Measurements from ENCODE around the gene LACRT.

The LACRT gene

GRCh38 chr12:54589964-54590363 is 44.7 kb downstream of the LACRT start:
- H3K9ac ChIP-seq (ENCODE audit: low read depth in 1 of 2, low read length in 2 of 2) = no peak overlapping the region
- H3K36me3 ChIP-seq (ENCODE audit: control insufficient read depth in 2 of 2, insufficient read depth in 2 of 2, low read length in 2 of 2) = no peaks in the 10 kb centered on the region
- no peak overlapping the region for H3K27ac ChIP-seq (ENCODE audit: low read depth in 2 of 2, low read length in 2 of 2)
- H3K4me1 ChIP-seq (ENCODE audit: control insufficient read depth in 2 of 2, insufficient read depth in 2 of 2, low read length in 2 of 2) = peaks cover 0 to 4% of the 10 kb centered on the region in 2 donors
- H3K27me3 ChIP-seq (ENCODE audit: control insufficient read depth in 2 of 2, insufficient read depth in 2 of 2, low read length in 2 of 2) = peaks cover 23 to 26% of the 10 kb centered on the region in 2 donors
- H3K9me3 ChIP-seq (ENCODE audit: control insufficient read depth in 2 of 2, low read length in 2 of 2) = no peaks in the 10 kb centered on the region
- no peak overlapping the region for H3K4me3 ChIP-seq (ENCODE audit: low read length in 2 of 2)

GRCh38 chr12:54588890-54589267 is 45.8 kb downstream of the LACRT start:
- no peak overlapping the region for H3K27ac ChIP-seq (ENCODE audit: low read depth in 2 of 2, low read length in 2 of 2)
- H3K9ac ChIP-seq (ENCODE audit: low read depth in 1 of 2, low read length in 2 of 2) = no peak overlapping the region
- no peaks in the 10 kb centered on the region for H3K9me3 ChIP-seq (ENCODE audit: control insufficient read depth in 2 of 2, low read length in 2 of 2)
- no peaks in the 10 kb centered on the region for H3K36me3 ChIP-seq (ENCODE audit: control insufficient read depth in 2 of 2, insufficient read depth in 2 of 2, low read length in 2 of 2)
- peaks cover 0 to 4% of the 10 kb centered on the region in 2 donors for H3K4me1 ChIP-seq (ENCODE audit: control insufficient read depth in 2 of 2, insufficient read depth in 2 of 2, low read length in 2 of 2)
- H3K4me3 ChIP-seq (ENCODE audit: low read length in 2 of 2) = peak overlapping the region in 1 of 2 donors; percentile 44
- H3K27me3 ChIP-seq (ENCODE audit: control insufficient read depth in 2 of 2, insufficient read depth in 2 of 2, low read length in 2 of 2) = peaks cover 26 to 29% of the 10 kb centered on the region in 2 donors

GRCh38 chr12:54588110-54588889 is 46.4 kb downstream of the LACRT start, which contains the start of gene PPP1R1A:
TSS of gene PPP1R1A (minus strand) at chr12:54588659. CDS start at chr12:54588488, 171 bp downstream.
- H3K36me3 ChIP-seq (ENCODE audit: control insufficient read depth in 2 of 2, insufficient read depth in 2 of 2, low read length in 2 of 2) = no peaks in the 10 kb centered on the region
- H3K27ac ChIP-seq (ENCODE audit: low read depth in 2 of 2, low read length in 2 of 2) = no peak within 1 kb of the TSS
- peaks cover 0 to 4% of the 10 kb centered on the region in 2 donors for H3K4me1 ChIP-seq (ENCODE audit: control insufficient read depth in 2 of 2, insufficient read depth in 2 of 2, low read length in 2 of 2)
- H3K9me3 ChIP-seq (ENCODE audit: control insufficient read depth in 2 of 2, low read length in 2 of 2) = no peaks in the 10 kb centered on the region
- H3K9ac ChIP-seq (ENCODE audit: low read depth in 1 of 2, low read length in 2 of 2) = peak within 1 kb of the TSS in 1 of 2 donors; percentile 21
- peaks cover 26 to 29% of the 10 kb centered on the region in 2 donors for H3K27me3 ChIP-seq (ENCODE audit: control insufficient read depth in 2 of 2, insufficient read depth in 2 of 2, low read length in 2 of 2)
- peak within 1 kb of the TSS; percentile 44 to 49 for H3K4me3 ChIP-seq (ENCODE audit: low read length in 2 of 2)

- Histone ChIP-seq H3K9ac (ENCODE audit: low read depth in 1 of 2, low read length in 2 of 2) (no peak overlapping the region), H3K4me3 (ENCODE audit: low read length in 2 of 2) (peak overlapping the region in 1 of 2 donors; percentile 1), H3K27ac (ENCODE audit: low read depth in 2 of 2, low read length in 2 of 2) (no peak overlapping the region), H3K36me3 (ENCODE audit: control insufficient read depth in 2 of 2, insufficient read depth in 2 of 2, low read length in 2 of 2) (no peaks in the 10 kb centered on the region), H3K4me1 (ENCODE audit: control insufficient read depth in 2 of 2, insufficient read depth in 2 of 2, low read length in 2 of 2) (peaks cover 0 to 4% of the 10 kb centered on the region in 2 donors), H3K27me3 (ENCODE audit: control insufficient read depth in 2 of 2, insufficient read depth in 2 of 2, low read length in 2 of 2) (peaks cover 26 to 29% of the 10 kb centered on the region in 2 donors), H3K9me3 (ENCODE audit: control insufficient read depth in 2 of 2, low read length in 2 of 2) (no peaks in the 10 kb centered on the region)
These were observed 47.3 kb downstream of the LACRT start for GRCh38 chr12:54587315-54587873.

- Histone ChIP-seq H3K4me3 (ENCODE audit: low read length in 2 of 2) (no peak overlapping the region), H3K27ac (ENCODE audit: low read depth in 2 of 2, low read length in 2 of 2) (no peak overlapping the region), H3K9me3 (ENCODE audit: control insufficient read depth in 2 of 2, low read length in 2 of 2) (no peaks in the 10 kb centered on the region), H3K27me3 (ENCODE audit: control insufficient read depth in 2 of 2, insufficient read depth in 2 of 2, low read length in 2 of 2) (peaks cover 22 to 29% of the 10 kb centered on the region in 2 donors), H3K9ac (ENCODE audit: low read depth in 1 of 2, low read length in 2 of 2) (no peak overlapping the region), H3K4me1 (ENCODE audit: control insufficient read depth in 2 of 2, insufficient read depth in 2 of 2, low read length in 2 of 2) (peaks cover 0 to 4% of the 10 kb centered on the region in 2 donors), H3K36me3 (ENCODE audit: control insufficient read depth in 2 of 2, insufficient read depth in 2 of 2, low read length in 2 of 2) (no peaks in the 10 kb centered on the region)
These were observed 48.1 kb downstream of the LACRT start for GRCh38 chr12:54586620-54587019.

GRCh38 chr12:54585243-54585642 is 49.5 kb downstream of the LACRT start:
- Histone ChIP-seq H3K36me3 (ENCODE audit: control insufficient read depth in 2 of 2, insufficient read depth in 2 of 2, low read length in 2 of 2) (no peaks in the 10 kb centered on the region), H3K4me3 (ENCODE audit: low read length in 2 of 2) (no peak overlapping the region), H3K27ac (ENCODE audit: low read depth in 2 of 2, low read length in 2 of 2) (no peak overlapping the region), H3K9me3 (ENCODE audit: control insufficient read depth in 2 of 2, low read length in 2 of 2) (no peaks in the 10 kb centered on the region), H3K4me1 (ENCODE audit: control insufficient read depth in 2 of 2, insufficient read depth in 2 of 2, low read length in 2 of 2) (peaks cover 0 to 4% of the 10 kb centered on the region in 2 donors), H3K9ac (ENCODE audit: low read depth in 1 of 2, low read length in 2 of 2) (no peak overlapping the region), H3K27me3 (ENCODE audit: control insufficient read depth in 2 of 2, insufficient read depth in 2 of 2, low read length in 2 of 2) (peaks cover 22 to 29% of the 10 kb centered on the region in 2 donors)

- Histone ChIP-seq H3K4me3 (ENCODE audit: low read length in 2 of 2) (no peak overlapping the region), H3K4me1 (ENCODE audit: control insufficient read depth in 2 of 2, insufficient read depth in 2 of 2, low read length in 2 of 2) (peaks cover 2 to 4% of the 10 kb centered on the region in 2 donors), H3K27me3 (ENCODE audit: control insufficient read depth in 2 of 2, insufficient read depth in 2 of 2, low read length in 2 of 2) (peaks cover 15 to 20% of the 10 kb centered on the region in 2 donors), H3K9me3 (ENCODE audit: control insufficient read depth in 2 of 2, low read length in 2 of 2) (no peaks in the 10 kb centered on the region), H3K9ac (ENCODE audit: low read depth in 1 of 2, low read length in 2 of 2) (no peak overlapping the region), H3K27ac (ENCODE audit: low read depth in 2 of 2, low read length in 2 of 2) (no peak overlapping the region), H3K36me3 (ENCODE audit: control insufficient read depth in 2 of 2, insufficient read depth in 2 of 2, low read length in 2 of 2) (no peaks in the 10 kb centered on the region)
These were observed 50.6 kb downstream of the LACRT start for GRCh38 chr12:54584128-54584527.

GRCh38 chr12:54583726-54584125 is 51.0 kb downstream of the LACRT start:
- peaks cover 2 to 4% of the 10 kb centered on the region in 2 donors for H3K4me1 ChIP-seq (ENCODE audit: control insufficient read depth in 2 of 2, insufficient read depth in 2 of 2, low read length in 2 of 2)
- H3K36me3 ChIP-seq (ENCODE audit: control insufficient read depth in 2 of 2, insufficient read depth in 2 of 2, low read length in 2 of 2) = no peaks in the 10 kb centered on the region
- H3K27ac ChIP-seq (ENCODE audit: low read depth in 2 of 2, low read length in 2 of 2) = no peak overlapping the region
- no peak overlapping the region for H3K9ac ChIP-seq (ENCODE audit: low read depth in 1 of 2, low read length in 2 of 2)
- peaks cover 13 to 16% of the 10 kb centered on the region in 2 donors for H3K27me3 ChIP-seq (ENCODE audit: control insufficient read depth in 2 of 2, insufficient read depth in 2 of 2, low read length in 2 of 2)
- no peak overlapping the region for H3K4me3 ChIP-seq (ENCODE audit: low read length in 2 of 2)
- no peaks in the 10 kb centered on the region for H3K9me3 ChIP-seq (ENCODE audit: control insufficient read depth in 2 of 2, low read length in 2 of 2)

- Histone ChIP-seq H3K4me1 (ENCODE audit: control insufficient read depth in 2 of 2, insufficient read depth in 2 of 2, low read length in 2 of 2) (peaks cover 0 to 2% of the 10 kb centered on the region in 2 donors), H3K36me3 (ENCODE audit: control insufficient read depth in 2 of 2, insufficient read depth in 2 of 2, low read length in 2 of 2) (no peaks in the 10 kb centered on the region), H3K9ac (ENCODE audit: low read depth in 1 of 2, low read length in 2 of 2) (no peak overlapping the region), H3K27me3 (ENCODE audit: control insufficient read depth in 2 of 2, insufficient read depth in 2 of 2, low read length in 2 of 2) (peaks cover 6% of the 10 kb centered on the region in 2 donors), H3K9me3 (ENCODE audit: control insufficient read depth in 2 of 2, low read length in 2 of 2) (no peaks in the 10 kb centered on the region), H3K27ac (ENCODE audit: low read depth in 2 of 2, low read length in 2 of 2) (no peak overlapping the region), H3K4me3 (ENCODE audit: low read length in 2 of 2) (no peak overlapping the region)
These were observed 53.3 kb downstream of the LACRT start for GRCh38 chr12:54581412-54581811.

Measured in mucosa of rectum (tissue), 2 donors.